ENCODE results near the gene APOL3. TPM values are rescaled to one million over a fixed set of nuclear protein-coding genes. Genes with fewer than 3 reads are reported as not detected.

Gene APOL3
- total and polyA plus RNA-seq, 10 of the 15 experiments (the other 5 are each of a cell fraction or from before 2014, with no cell fraction given) = 6.9 to 66.8 (median 48.5) TPM

DNA sequence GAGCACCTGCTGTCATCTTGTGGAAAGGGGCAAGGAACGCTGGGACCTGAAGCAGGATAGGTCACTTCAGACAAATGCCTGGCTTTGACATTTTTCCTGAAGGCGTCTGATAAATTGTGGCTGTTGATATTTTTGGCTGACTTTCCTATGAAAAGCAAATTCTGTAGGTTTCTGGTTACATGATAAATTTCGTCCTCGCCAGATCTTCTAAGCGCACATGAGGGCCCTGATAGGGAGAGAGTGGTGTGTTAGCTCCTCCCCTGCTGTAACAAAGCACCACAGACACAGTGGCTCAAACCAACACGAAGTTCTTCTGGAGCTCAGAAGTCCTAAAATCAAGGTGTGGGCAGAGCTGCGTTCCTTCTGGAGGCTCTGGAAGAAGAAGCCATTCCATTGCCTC is 21.5 kb upstream of the APOL3 start:
- H3K4me3 ChIP-seq = no peak overlapping the region
- H3K4me1 ChIP-seq (ENCODE audit: control insufficient read depth, insufficient read depth, low read length) = no peaks in the 10 kb centered on the region
- SMC1A ChIA-PET (ENCODE audit: uncharacterized antibody, unreplicated experiment) = interaction anchor here (0.9 to 11.2 kb wide), 5 partner anchors 21 to 85 kb away, joined by 3 to 154 read pairs (median 32); partner anchors contain the start of gene APOL3
- H4K20me1 ChIP-seq (ENCODE audit: control insufficient read depth, insufficient read depth) = no peaks in the 10 kb centered on the region
- H3K79me2 ChIP-seq (ENCODE audit: control insufficient read depth, insufficient read depth, low read length) = no peaks in the 10 kb centered on the region
- no peak for ATAC-seq
- in situ Hi-C loops (cut with MboI) (loop anchor here (5.0 kb wide), 1 partner anchor 40 kb away; no protein-coding TSS in a partner anchor), intact Hi-C loops (cut with micrococcal nuclease; ENCODE audit: unreplicated experiment) (no loop called here)
- no peak overlapping the region for H3K27ac ChIP-seq (ENCODE audit: control insufficient read depth, insufficient read depth)
- CTCF ChIA-PET = interaction anchor here (1.0 to 7.4 kb wide), 10 partner anchors 9 to 304 kb away, joined by 3 to 150 read pairs (median 6); partner anchors contain the start of gene APOL3
- H3K9ac ChIP-seq (ENCODE audit: control insufficient read depth, insufficient read depth, low read length) = no peak overlapping the region
- POLR2A ChIA-PET = interaction anchor here (0.5 to 1.6 kb wide), 2 partner anchors 40 to 98 kb away, joined by 4 read pairs; no protein-coding TSS in a partner anchor
- RAD21 ChIA-PET (ENCODE audit: unreplicated experiment) = interaction anchor here (0.8 to 5.0 kb wide), 5 partner anchors 20 to 117 kb away, joined by 3 to 71 read pairs (median 3); partner anchors contain the start of gene APOL3
- DNase-seq (ENCODE audit: low read depth, low spot score) = no peak
- FAIRE-seq = no peak
- no peaks in the 10 kb centered on the region for H3K27me3 ChIP-seq (replicated peaks in 1 of 2; ENCODE audit: control insufficient read depth in 2 of 2, insufficient read depth in 2 of 2, low read length in 1 of 2)
- no peaks in the 10 kb centered on the region for H3K36me3 ChIP-seq (ENCODE audit: control insufficient read depth in 2 of 2, insufficient read depth in 2 of 2, low read length in 1 of 2)
- BruUV-seq (replicated peaks) = no TSS peak
- 36% methylated on average over 7 of the region's 7 CpGs for WGBS (ENCODE audit: insufficient coverage, insufficient replicate concordance, low lambda C conversion rate, missing lambda C conversion rate)
- no peak overlapping the region for H3K4me2 ChIP-seq (ENCODE audit: control insufficient read depth, insufficient read depth)
- no peak overlapping the region for H2AFZ ChIP-seq (ENCODE audit: control insufficient read depth, low read depth, low read length)
- no peak for TF ChIP-seq FOXK2 (IDR thresholded peaks at IDR 0.05)
- H3K9me3 ChIP-seq (replicated peaks; ENCODE audit: control insufficient read depth, insufficient read depth, low read length) = no peaks in the 10 kb centered on the region

DNA sequence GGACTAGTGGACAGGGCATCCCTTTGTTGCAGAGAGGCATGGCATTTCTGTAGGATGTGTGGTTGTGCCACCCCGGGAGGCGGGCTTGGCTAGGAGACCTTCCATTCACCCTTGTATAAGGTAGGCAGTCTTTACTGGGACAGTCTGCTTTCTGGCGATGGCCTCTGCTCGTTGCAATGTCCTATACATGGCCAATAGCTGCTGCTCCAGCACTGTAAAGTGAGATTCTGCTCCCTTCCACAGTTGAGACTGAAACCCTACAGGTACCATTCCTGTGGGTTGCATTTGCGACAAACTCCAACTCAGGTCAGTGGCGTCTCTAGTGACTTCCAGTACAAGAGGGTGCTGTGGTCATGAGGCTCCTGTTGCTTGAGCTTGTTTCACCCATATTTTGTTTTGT is 20.4 kb upstream of the APOL3 start:
- no peak for ATAC-seq
- Histone ChIP-seq H3K79me2 (ENCODE audit: control insufficient read depth, insufficient read depth, low read length) (no peaks in the 10 kb centered on the region), H3K9ac (ENCODE audit: control insufficient read depth, insufficient read depth, low read length) (no peak overlapping the region), H3K27me3 (replicated peaks in 1 of 2; ENCODE audit: control insufficient read depth in 2 of 2, insufficient read depth in 2 of 2, low read length in 1 of 2) (no peaks in the 10 kb centered on the region), H3K9me3 (replicated peaks; ENCODE audit: control insufficient read depth, insufficient read depth, low read length) (no peaks in the 10 kb centered on the region), H3K4me2 (ENCODE audit: control insufficient read depth, insufficient read depth) (no peak overlapping the region), H3K36me3 (ENCODE audit: control insufficient read depth in 2 of 2, insufficient read depth in 2 of 2, low read length in 1 of 2) (no peaks in the 10 kb centered on the region), H3K4me3 (no peak overlapping the region), H2AFZ (ENCODE audit: control insufficient read depth, low read depth, low read length) (no peak overlapping the region), H4K20me1 (ENCODE audit: control insufficient read depth, insufficient read depth) (no peaks in the 10 kb centered on the region), H3K4me1 (ENCODE audit: control insufficient read depth, insufficient read depth, low read length) (no peaks in the 10 kb centered on the region), H3K27ac (ENCODE audit: control insufficient read depth, insufficient read depth) (no peak overlapping the region)
- TF ChIP-seq TCF12 (IDR thresholded peaks at IDR 0.05; ENCODE audit: low read depth, low read length) (no peak), SIX5 (IDR thresholded peaks at IDR 0.05; ENCODE audit: low read depth, low read length, severe bottlenecking) (no peak), RAD21 (IDR thresholded peaks at IDR 0.05; ENCODE audit: insufficient read depth, low read depth, low read length) (no peak), STAT3 (IDR thresholded peaks at IDR 0.05; ENCODE audit: low read depth, low read length) (no peak), POLR2AphosphoS2 (IDR thresholded peaks at IDR 0.05; ENCODE audit: low read depth, low read length) (no peak)
- TF ChIP-seq, protein P1, sequence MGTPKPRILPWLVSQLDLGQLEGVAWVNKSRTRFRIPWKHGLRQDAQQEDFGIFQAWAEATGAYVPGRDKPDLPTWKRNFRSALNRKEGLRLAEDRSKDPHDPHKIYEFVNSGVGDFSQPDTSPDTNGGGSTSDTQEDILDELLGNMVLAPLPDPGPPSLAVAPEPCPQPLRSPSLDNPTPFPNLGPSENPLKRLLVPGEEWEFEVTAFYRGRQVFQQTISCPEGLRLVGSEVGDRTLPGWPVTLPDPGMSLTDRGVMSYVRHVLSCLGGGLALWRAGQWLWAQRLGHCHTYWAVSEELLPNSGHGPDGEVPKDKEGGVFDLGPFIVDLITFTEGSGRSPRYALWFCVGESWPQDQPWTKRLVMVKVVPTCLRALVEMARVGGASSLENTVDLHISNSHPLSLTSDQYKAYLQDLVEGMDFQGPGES (IDR thresholded peaks at IDR 0.05) = no peak
- in situ Hi-C loops (cut with MboI) (loop anchor here (5.0 kb wide), 1 partner anchor 39 kb away; no protein-coding TSS in a partner anchor), intact Hi-C loops (cut with micrococcal nuclease; ENCODE audit: unreplicated experiment) (loop anchor here (1.0 kb wide), 1 partner anchor 36 kb away; no protein-coding TSS in a partner anchor)
- BruUV-seq (replicated peaks) = no TSS peak
- ChIA-PET RAD21 (ENCODE audit: unreplicated experiment) (interaction anchor here (0.9 to 5.0 kb wide), 6 partner anchors 19 to 53 kb away, joined by 3 to 71 read pairs (median 6); partner anchors contain the start of gene APOL3), CTCF (interaction anchor here (0.7 to 7.4 kb wide), 17 partner anchors 10 to 305 kb away, joined by 3 to 150 read pairs (median 5); partner anchors contain the start of genes APOL2 and APOL3), POLR2A (no interaction called here), SMC1A (ENCODE audit: uncharacterized antibody, unreplicated experiment) (interaction anchor here (1.1 to 11.2 kb wide), 7 partner anchors 20 to 249 kb away, joined by 3 to 154 read pairs (median 23); partner anchors contain the start of gene APOL3)
- FAIRE-seq = no peak
- no peak for DNase-seq (ENCODE audit: low read depth, low spot score)
- WGBS (ENCODE audit: insufficient coverage, insufficient replicate concordance, low lambda C conversion rate, missing lambda C conversion rate) = 40% methylated on average over 6 of the region's 6 CpGs
